ENCODE measurements around the gene C1QTNF5. TPM values are rescaled to one million over a fixed set of nuclear protein-coding genes. Genes with fewer than 3 reads are reported as not detected.

Gene C1QTNF5
- total RNA-seq, 1 donor from 2014 or later = 47.6 TPM

DNA sequence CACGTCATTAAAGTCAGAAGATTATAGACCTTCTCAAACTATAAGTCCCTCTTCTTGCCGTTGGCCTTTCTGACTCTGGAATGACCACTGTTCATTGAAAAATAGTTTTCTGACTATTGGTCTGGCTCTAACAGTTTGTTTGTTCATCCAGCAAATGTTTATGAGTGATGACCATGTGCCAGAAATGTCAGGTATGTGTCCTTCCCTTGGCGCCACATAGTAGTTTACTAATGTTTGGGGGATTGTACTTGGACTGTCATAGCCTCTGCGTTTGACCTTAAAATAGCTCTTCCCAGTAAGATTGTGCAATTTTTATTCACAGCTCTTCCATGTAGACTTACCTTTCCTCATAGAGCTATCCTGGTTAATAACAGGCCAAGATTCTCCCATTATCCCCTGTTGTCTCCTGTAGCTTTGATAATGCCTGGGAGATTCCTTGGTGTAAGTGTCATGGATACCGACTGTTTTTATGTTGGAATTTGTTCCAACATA lies 37.4 kb downstream of the C1QTNF5 start:
- DNase-seq (no peak), ATAC-seq (no peak)
- no peaks in the 10 kb centered on the region for H3K9me3 ChIP-seq
- H3K36me3 ChIP-seq = peaks cover 75% of the 10 kb centered on the region
- no peak overlapping the region for H3K27ac ChIP-seq
- no peaks in the 10 kb centered on the region for H3K27me3 ChIP-seq
- H3K4me1 ChIP-seq = no peaks in the 10 kb centered on the region
- no peak overlapping the region for H3K4me3 ChIP-seq
- TF ChIP-seq CTCF (IDR thresholded peaks at IDR 0.05) = no peak
- intact Hi-C loops (cut with DNase I) = no loop called here

- DNase-seq (no peak), ATAC-seq (no peak)
- H3K27me3 ChIP-seq = no peaks in the 10 kb centered on the region
- H3K27ac ChIP-seq = no peak overlapping the region
- H3K4me1 ChIP-seq = no peaks in the 10 kb centered on the region
- H3K4me3 ChIP-seq = no peak overlapping the region
- H3K36me3 ChIP-seq = peaks cover 85% of the 10 kb centered on the region
- H3K9me3 ChIP-seq = no peaks in the 10 kb centered on the region
- intact Hi-C loops (cut with DNase I) = no loop called here
- no peak for TF ChIP-seq CTCF (IDR thresholded peaks at IDR 0.05)
These were observed 40.3 kb downstream of the C1QTNF5 start for GRCh38 chr11:119300198-119300964.

- Histone ChIP-seq H3K9me3 (no peaks in the 10 kb centered on the region), H3K4me1 (no peaks in the 10 kb centered on the region), H3K4me3 (no peak overlapping the region), H3K27me3 (no peaks in the 10 kb centered on the region), H3K36me3 (peaks cover 80% of the 10 kb centered on the region), H3K27ac (no peak overlapping the region)
- no peak for DNase-seq
- intact Hi-C loops (cut with DNase I) = no loop called here
- ATAC-seq = no peak
- TF ChIP-seq CTCF (IDR thresholded peaks at IDR 0.05) = no peak
These were observed 41.3 kb downstream of the C1QTNF5 start for GRCh38 chr11:119299416-119299815.

DNA sequence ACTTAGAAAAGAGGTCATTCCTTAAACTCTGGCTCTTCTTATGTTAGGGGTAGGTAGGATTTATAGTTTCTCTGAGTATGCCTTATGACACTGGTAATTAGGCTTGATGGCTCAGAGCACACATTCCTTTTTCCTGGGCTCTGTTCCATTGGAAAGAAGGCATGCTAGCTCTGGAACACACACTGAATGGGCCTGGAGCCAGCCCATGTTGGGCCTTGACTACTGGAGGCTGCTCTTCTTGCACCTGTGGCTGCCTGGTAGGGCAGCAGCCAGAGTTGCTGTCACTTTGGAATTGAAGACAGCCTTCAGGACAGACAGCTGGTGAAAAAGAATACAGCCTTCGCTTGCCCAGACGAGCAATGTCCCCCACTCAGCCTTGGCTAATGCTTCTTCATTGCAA lies 42.0 kb downstream of the C1QTNF5 start:
- Histone ChIP-seq H3K36me3 (peaks cover 75% of the 10 kb centered on the region), H3K27me3 (no peaks in the 10 kb centered on the region), H3K27ac (no peak overlapping the region), H3K4me3 (no peak overlapping the region), H3K9me3 (no peaks in the 10 kb centered on the region), H3K4me1 (no peaks in the 10 kb centered on the region)
- ATAC-seq (no peak), DNase-seq (no peak)
- intact Hi-C loops (cut with DNase I) = no loop called here
- no peak for TF ChIP-seq CTCF (IDR thresholded peaks at IDR 0.05)

DNA sequence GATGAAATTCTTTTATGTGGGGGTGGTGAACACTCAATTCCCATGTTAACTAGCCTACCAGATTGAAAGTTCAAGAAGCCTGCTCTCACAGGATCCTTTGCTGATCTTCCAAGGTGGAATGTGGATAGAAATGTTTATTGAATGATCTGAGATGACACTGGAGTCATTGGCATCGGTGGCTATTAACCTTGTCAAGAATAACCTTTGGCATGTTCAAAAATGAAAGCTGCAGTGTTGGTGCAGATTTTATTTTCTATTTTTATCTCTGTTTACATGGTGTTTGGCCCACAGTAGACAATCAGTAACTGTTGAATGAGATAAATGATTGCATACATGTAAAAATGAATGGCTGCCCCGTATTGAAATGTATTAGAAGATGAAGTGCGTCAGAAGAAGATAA lies 42.7 kb downstream of the C1QTNF5 start:
- no peak overlapping the region for H3K27ac ChIP-seq
- H3K36me3 ChIP-seq = peaks cover 73% of the 10 kb centered on the region
- no peak for TF ChIP-seq CTCF (IDR thresholded peaks at IDR 0.05)
- no peak for ATAC-seq
- H3K4me3 ChIP-seq = no peak overlapping the region
- intact Hi-C loops (cut with DNase I) = no loop called here
- no peaks in the 10 kb centered on the region for H3K4me1 ChIP-seq
- H3K27me3 ChIP-seq = no peaks in the 10 kb centered on the region
- DNase-seq = no peak
- no peaks in the 10 kb centered on the region for H3K9me3 ChIP-seq

Data from upper lobe of right lung (tissue), 1 donor.